Ovary (tissue), 3 donors: ENCODE results near the gene RCN2.

ENCODE experiments used
- EP300 ChIP-seq: sonication (generic); formaldehyde crosslinking; IDR thresholded peaks from one replicate; pipeline ENCODE4 v1.6.1; 2017; ENCODE audit warnings: antibody characterized with exemption
- POLR2A ChIP-seq: fragments of 450-650 bp; IDR thresholded peaks from one replicate; pipeline ENCODE4 v1.6.1; 2017; ENCODE audit warnings: antibody characterized with exemption, mild to moderate bottlenecking, moderate library complexity
- TF ChIP-seq, protein P1 (sequence below), 3 donors: fragments of 450-650 bp in 2 of 3; fragments of 200-600 bp in 1 of 3; IDR thresholded peaks; one replicate each; pipeline versions ENCODE4 v1.5.1 to v1.8.0; 2016 to 2022; ENCODE audit warnings: antibody characterized with exemption in 3 of 3, mild to moderate bottlenecking in 1 of 3
- donor health status: DM: no; HTN: no; CAD: no.

DNA sequence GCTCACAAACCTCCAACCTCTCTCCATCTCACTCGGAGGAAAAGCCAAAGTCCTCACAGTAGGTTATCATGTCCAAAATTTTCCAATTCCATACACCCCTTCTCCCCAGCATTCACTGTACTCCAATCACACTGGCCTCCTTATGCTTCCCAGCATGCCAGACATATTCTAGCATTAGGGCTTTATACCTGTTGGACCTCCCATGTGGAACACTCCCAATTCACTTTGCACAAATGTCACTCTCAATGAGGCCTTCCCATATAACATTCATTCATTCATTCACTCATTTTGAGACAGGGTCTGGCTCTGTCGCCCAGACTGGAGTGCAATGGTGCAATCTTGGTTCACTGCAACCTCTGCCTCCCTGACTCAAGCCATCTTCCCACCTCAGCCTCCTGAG is 46.3 kb upstream of the RCN2 start:
- TF ChIP-seq, protein P1, sequence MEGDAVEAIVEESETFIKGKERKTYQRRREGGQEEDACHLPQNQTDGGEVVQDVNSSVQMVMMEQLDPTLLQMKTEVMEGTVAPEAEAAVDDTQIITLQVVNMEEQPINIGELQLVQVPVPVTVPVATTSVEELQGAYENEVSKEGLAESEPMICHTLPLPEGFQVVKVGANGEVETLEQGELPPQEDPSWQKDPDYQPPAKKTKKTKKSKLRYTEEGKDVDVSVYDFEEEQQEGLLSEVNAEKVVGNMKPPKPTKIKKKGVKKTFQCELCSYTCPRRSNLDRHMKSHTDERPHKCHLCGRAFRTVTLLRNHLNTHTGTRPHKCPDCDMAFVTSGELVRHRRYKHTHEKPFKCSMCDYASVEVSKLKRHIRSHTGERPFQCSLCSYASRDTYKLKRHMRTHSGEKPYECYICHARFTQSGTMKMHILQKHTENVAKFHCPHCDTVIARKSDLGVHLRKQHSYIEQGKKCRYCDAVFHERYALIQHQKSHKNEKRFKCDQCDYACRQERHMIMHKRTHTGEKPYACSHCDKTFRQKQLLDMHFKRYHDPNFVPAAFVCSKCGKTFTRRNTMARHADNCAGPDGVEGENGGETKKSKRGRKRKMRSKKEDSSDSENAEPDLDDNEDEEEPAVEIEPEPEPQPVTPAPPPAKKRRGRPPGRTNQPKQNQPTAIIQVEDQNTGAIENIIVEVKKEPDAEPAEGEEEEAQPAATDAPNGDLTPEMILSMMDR (IDR thresholded peaks at IDR 0.05): no peak
- TF ChIP-seq POLR2A (no peak), EP300 (no peak)
